C4-2B (cell line): Measurements from ENCODE around the gene DUSP12.

Experiments used
- ZFX ChIP-seq: fragments of 450-650 bp; IDR thresholded peaks from 2 replicates; pipeline ENCODE4 v1.6.1; 2017
- TF ChIP-seq, protein P1 (sequence below): fragments of 450-650 bp; conservative IDR thresholded peaks from 2 replicates; pipeline ENCODE4 v1.5.1; 2017; ENCODE audit warnings: mild to moderate bottlenecking

DNA sequence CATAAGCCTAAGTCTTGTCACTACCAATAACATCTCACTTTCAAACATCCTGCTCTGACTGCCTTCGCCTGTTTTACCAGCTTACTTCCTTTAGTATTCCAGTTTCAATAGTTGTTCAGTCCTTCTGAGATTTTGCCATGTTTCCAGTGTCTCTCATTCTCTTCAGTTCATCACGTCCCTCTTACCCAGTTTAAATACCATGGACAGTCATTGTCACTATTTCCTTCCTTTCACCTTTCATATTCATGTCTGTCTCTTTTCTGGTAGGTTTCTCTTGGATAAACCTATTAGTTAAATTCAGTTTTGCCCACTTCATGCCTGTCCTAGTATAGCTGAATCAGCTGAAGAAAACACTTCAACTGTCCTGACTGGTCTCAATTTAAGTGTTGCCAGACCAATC, 22.4 kb downstream of the DUSP12 start:
- TF ChIP-seq, protein P1, sequence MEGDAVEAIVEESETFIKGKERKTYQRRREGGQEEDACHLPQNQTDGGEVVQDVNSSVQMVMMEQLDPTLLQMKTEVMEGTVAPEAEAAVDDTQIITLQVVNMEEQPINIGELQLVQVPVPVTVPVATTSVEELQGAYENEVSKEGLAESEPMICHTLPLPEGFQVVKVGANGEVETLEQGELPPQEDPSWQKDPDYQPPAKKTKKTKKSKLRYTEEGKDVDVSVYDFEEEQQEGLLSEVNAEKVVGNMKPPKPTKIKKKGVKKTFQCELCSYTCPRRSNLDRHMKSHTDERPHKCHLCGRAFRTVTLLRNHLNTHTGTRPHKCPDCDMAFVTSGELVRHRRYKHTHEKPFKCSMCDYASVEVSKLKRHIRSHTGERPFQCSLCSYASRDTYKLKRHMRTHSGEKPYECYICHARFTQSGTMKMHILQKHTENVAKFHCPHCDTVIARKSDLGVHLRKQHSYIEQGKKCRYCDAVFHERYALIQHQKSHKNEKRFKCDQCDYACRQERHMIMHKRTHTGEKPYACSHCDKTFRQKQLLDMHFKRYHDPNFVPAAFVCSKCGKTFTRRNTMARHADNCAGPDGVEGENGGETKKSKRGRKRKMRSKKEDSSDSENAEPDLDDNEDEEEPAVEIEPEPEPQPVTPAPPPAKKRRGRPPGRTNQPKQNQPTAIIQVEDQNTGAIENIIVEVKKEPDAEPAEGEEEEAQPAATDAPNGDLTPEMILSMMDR = no peak
- TF ChIP-seq ZFX = no peak
